Common myeloid progenitor, CD34-positive (primary cell): ENCODE results near the gene PDS5A.

ENCODE experiments used
- CTCF ChIA-PET: fragments of 350-600 bp; sonication (Branson Sonifier 250); formaldehyde crosslinking; loops from one replicate; lab custom pipeline; 2021; ENCODE audit warnings: antibody characterized with exemption; lab: Charles Lee
- POLR2A ChIA-PET: fragments of 350-600 bp; sonication (Branson Sonifier 250); formaldehyde crosslinking; loops from one replicate; lab custom pipeline; 2021; ENCODE audit warnings: antibody characterized with exemption; lab: Charles Lee
- DNase-seq, 3 donors: peaks; one replicate each; pipeline versions ENCODE4 v3.0.0 to v3.0.0-alpha.2; 2013
- H3K27ac ChIP-seq, 2 experiments: 1 replicate in 1 of 2; 2 replicates in 1 of 2; pipeline ENCODE4 v1.7.0; 2013; ENCODE audit warnings: inconsistent platforms in 2 of 2, low read length in 2 of 2, mild to moderate bottlenecking in 2 of 2, low read depth in 1 of 2, moderate library complexity in 1 of 2; ENCODE audit not compliant: severe bottlenecking in 2 of 2, insufficient read depth in 1 of 2, poor library complexity in 1 of 2
- H3K27me3 ChIP-seq, 5 experiments: replicated peaks in 2 of 5; 1 replicate in 3 of 5; 2 replicates in 2 of 5; pipeline versions ENCODE4 v1.6.1 to v1.7.0; 2013; ENCODE audit warnings: low read length in 4 of 5, mild to moderate bottlenecking in 2 of 5, moderate library complexity in 2 of 5, inconsistent platforms in 1 of 5; ENCODE audit not compliant: insufficient read depth in 5 of 5, control insufficient read depth in 4 of 5
- H3K36me3 ChIP-seq, 4 experiments: 1 replicate in 2 of 4; 2 replicates in 2 of 4; pipeline versions ENCODE4 v1.6.1 to v1.7.0; 2013; ENCODE audit warnings: low read length in 3 of 4, control low read depth in 1 of 4, mild to moderate bottlenecking in 1 of 4; ENCODE audit not compliant: control insufficient read depth in 4 of 4, insufficient read depth in 4 of 4
- H3K4me1 ChIP-seq, 4 experiments: 1 replicate in 3 of 4; 2 replicates in 1 of 4; pipeline versions ENCODE4 v1.6.1 to v1.7.1; 2013; ENCODE audit warnings: low read length in 3 of 4, mild to moderate bottlenecking in 3 of 4, control low read depth in 1 of 4, inconsistent platforms in 1 of 4, moderate library complexity in 1 of 4; ENCODE audit not compliant: control insufficient read depth in 4 of 4, insufficient read depth in 4 of 4; ENCODE audit errors: control extremely low read depth in 1 of 4
- H3K4me3 ChIP-seq, 7 experiments: 1 replicate in 4 of 7; 2 replicates in 3 of 7; pipeline versions ENCODE4 v1.5.1 to v1.7.0; 2013; ENCODE audit warnings: mild to moderate bottlenecking in 7 of 7, low read length in 6 of 7, moderate library complexity in 6 of 7, inconsistent platforms in 2 of 7, low read depth in 2 of 7, control low read depth in 1 of 7; ENCODE audit not compliant: insufficient read depth in 4 of 7, control insufficient read depth in 1 of 7; ENCODE audit errors: extremely low read depth in 1 of 7
- H3K9me3 ChIP-seq, 5 experiments: 1 replicate in 4 of 5; 2 replicates in 1 of 5; pipeline versions ENCODE4 v1.6.1 to v1.7.1; 2013; ENCODE audit warnings: low read length in 4 of 5, mild to moderate bottlenecking in 2 of 5, inconsistent platforms in 1 of 5, low read depth in 1 of 5, moderate library complexity in 1 of 5; ENCODE audit not compliant: control insufficient read depth in 4 of 5, insufficient read depth in 2 of 5; ENCODE audit errors: control extremely low read depth in 1 of 5
- WGBS: methylation state at CpG from one replicate; pipeline ENCODE4 v1.1.5; 2013; ENCODE audit not compliant: insufficient coverage; 5-methylcytosine and 5-hydroxymethylcytosine counted together

Gene PDS5A

GRCh38 chr4:39892988-39893692, 84.6 kb downstream of the PDS5A start:
- no peak overlapping the region for H3K4me3 ChIP-seq
- H3K27me3 ChIP-seq = no peaks in the 10 kb centered on the region
- POLR2A ChIA-PET = no interaction called here
- H3K9me3 ChIP-seq = no peaks in the 10 kb centered on the region
- H3K27ac ChIP-seq = no peak overlapping the region
- no peaks in the 10 kb centered on the region for H3K4me1 ChIP-seq
- CTCF ChIA-PET = interaction anchor here (1.1 to 2.2 kb wide), 2 partner anchors 10 to 16 kb away, joined by 3 to 6 read pairs; no protein-coding TSS in a partner anchor
- no peak for DNase-seq
- H3K36me3 ChIP-seq = peaks cover 20 to 71% (median 47%) of the 10 kb centered on the region in 4 experiments
- WGBS = no CpG with 5 or more reads among the region's 5 CpGs

- no peak overlapping the region for H3K4me3 ChIP-seq
- no CpG with 5 or more reads among the region's 2 CpGs for WGBS
- H3K27me3 ChIP-seq = no peaks in the 10 kb centered on the region
- CTCF ChIA-PET = no interaction called here
- POLR2A ChIA-PET = no interaction called here
- H3K9me3 ChIP-seq = no peaks in the 10 kb centered on the region
- DNase-seq = no peak
- peaks cover 20 to 67% (median 35%) of the 10 kb centered on the region in 4 experiments for H3K36me3 ChIP-seq
- no peak overlapping the region for H3K27ac ChIP-seq
- no peaks in the 10 kb centered on the region for H3K4me1 ChIP-seq
Observed at GRCh38 chr4:39889226-39889625, 88.5 kb downstream of the PDS5A start.

- H3K4me3 ChIP-seq = no peak overlapping the region
- no peaks in the 10 kb centered on the region for H3K27me3 ChIP-seq
- 100% methylated on average over 1 of the region's 5 CpGs for WGBS
- ChIA-PET POLR2A (no interaction called here), CTCF (interaction anchor here (1.3 kb wide), 1 partner anchor 10 kb away, joined by 3 read pairs; no protein-coding TSS in a partner anchor)
- H3K36me3 ChIP-seq = peaks cover 20 to 64% (median 37%) of the 10 kb centered on the region in 4 experiments
- DNase-seq = no peak
- no peak overlapping the region for H3K27ac ChIP-seq
- H3K4me1 ChIP-seq = no peaks in the 10 kb centered on the region
- no peaks in the 10 kb centered on the region for H3K9me3 ChIP-seq
Observed at GRCh38 chr4:39888541-39888940, 89.2 kb downstream of the PDS5A start.

GRCh38 chr4:39883646-39884045, 94.1 kb downstream of the PDS5A start:
- no peak for DNase-seq
- Histone ChIP-seq H3K9me3 (no peaks in the 10 kb centered on the region), H3K4me3 (no peak overlapping the region), H3K27me3 (no peaks in the 10 kb centered on the region), H3K36me3 (peaks cover 28 to 62% (median 49%) of the 10 kb centered on the region in 4 experiments), H3K4me1 (no peaks in the 10 kb centered on the region), H3K27ac (no peak overlapping the region)
- CTCF ChIA-PET = no interaction called here
- 100% methylated on average over 3 of the region's 6 CpGs for WGBS
- POLR2A ChIA-PET = no interaction called here

DNA sequence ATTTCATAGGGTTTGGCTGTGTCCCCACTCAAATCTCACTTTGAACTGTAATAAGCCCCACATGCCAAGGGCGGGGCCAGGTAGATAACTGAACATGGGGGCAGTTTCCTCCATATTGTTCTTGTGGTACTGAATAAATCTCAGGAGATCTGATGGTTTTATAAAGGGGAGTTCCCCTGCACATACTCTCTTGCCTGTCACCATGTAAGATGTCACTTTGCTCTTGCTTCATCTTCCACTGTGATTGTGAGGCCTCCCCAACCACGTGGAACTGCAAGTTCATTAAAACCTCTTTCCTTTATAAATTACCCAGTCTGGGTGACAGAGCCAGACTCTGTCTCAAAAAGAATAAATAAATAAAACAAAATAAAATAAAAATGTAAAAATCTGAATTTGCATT, 95.9 kb downstream of the PDS5A start:
- Histone ChIP-seq H3K27ac (no peak overlapping the region), H3K4me1 (no peaks in the 10 kb centered on the region), H3K9me3 (no peaks in the 10 kb centered on the region), H3K27me3 (no peaks in the 10 kb centered on the region), H3K4me3 (no peak overlapping the region), H3K36me3 (peaks cover 26 to 70% (median 54%) of the 10 kb centered on the region in 4 experiments)
- no CpG with 5 or more reads among the region's 2 CpGs for WGBS
- no peak for DNase-seq
- ChIA-PET CTCF (no interaction called here), POLR2A (no interaction called here)

- H3K27ac ChIP-seq = no peak overlapping the region
- no CpG with 5 or more reads among the region's 8 CpGs for WGBS
- no peaks in the 10 kb centered on the region for H3K9me3 ChIP-seq
- DNase-seq = no peak
- POLR2A ChIA-PET = no interaction called here
- H3K4me3 ChIP-seq = no peak overlapping the region
- no peaks in the 10 kb centered on the region for H3K27me3 ChIP-seq
- H3K4me1 ChIP-seq = no peaks in the 10 kb centered on the region
- peaks cover 32 to 73% (median 47%) of the 10 kb centered on the region in 4 experiments for H3K36me3 ChIP-seq
- CTCF ChIA-PET = no interaction called here
Observed at GRCh38 chr4:39877971-39878370, 99.7 kb downstream of the PDS5A start.

DNA sequence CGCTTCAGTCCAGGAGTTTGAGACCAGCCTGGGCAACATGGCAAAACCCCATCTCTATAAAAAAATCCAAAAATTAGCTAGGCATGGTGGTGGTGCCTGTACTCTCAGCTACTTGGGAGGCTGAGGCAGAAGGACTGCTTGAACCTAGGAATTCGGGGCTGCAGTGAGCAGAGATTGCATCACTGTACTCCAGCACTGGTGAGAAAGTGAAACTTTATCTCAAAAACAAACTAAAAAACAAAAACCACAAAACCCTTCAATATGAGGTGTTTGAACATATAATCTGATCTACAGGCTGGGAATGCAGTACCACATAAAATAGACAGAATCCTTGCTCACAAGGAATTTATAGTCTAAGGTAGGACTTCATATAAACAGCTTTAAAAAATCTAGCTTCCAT, 103.9 kb downstream of the PDS5A start:
- POLR2A ChIA-PET = no interaction called here
- no CpG with 5 or more reads among the region's 2 CpGs for WGBS
- Histone ChIP-seq H3K9me3 (no peaks in the 10 kb centered on the region), H3K4me3 (no peak overlapping the region), H3K27ac (no peak overlapping the region), H3K4me1 (no peaks in the 10 kb centered on the region), H3K36me3 (peaks cover 25 to 83% (median 42%) of the 10 kb centered on the region in 4 experiments), H3K27me3 (no peaks in the 10 kb centered on the region)
- CTCF ChIA-PET = interaction anchor here (0.6 kb wide), 1 partner anchor 233 kb away, joined by 8 read pairs; no protein-coding TSS in a partner anchor
- no peak for DNase-seq
